ENCODE results near the gene INVS. TPM values are rescaled to one million over a fixed set of nuclear protein-coding genes. Genes with fewer than 3 reads are reported as not detected.
A peak's percentile ranks its signal among the peaks of the same experiment; 100 is the strongest.
"Not testable (repeated sequence)": the region's sequence is repeated elsewhere in the genome, so short reads cannot be mapped to it uniquely, and the experiment has no call there.

Gene INVS
- total RNA-seq, 2 donors from 2014 or later, result 9.1 to 15.9 TPM

DNA sequence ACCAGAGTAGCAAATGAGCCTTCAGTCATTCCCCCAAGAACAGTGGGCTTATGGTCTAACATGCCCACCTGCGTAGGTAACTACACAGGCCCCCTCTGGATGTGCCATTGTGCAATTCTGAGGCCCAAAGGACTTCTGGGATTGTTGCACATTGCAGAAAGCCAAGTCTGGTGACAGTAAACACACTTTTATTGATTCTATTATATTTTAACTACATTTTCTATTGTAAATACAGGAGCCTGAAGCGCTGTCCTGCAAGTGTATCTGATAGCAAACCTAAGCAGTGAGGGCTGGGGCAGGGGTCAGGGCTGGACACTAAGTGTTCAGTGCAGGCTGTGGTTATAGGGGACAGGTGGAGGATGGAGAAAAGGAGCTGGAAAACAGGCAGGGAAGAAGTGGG is 196.2 kb downstream of the INVS start:
- DNase-seq (ENCODE audit: low spot score in 2 of 2) (no peak), ATAC-seq (no peak)
- Mint-ChIP-seq H3K36me3 (peaks cover 11 to 15% of the 10 kb centered on the region in 2 donors), H3K27ac (peak overlapping the region in 1 of 2 donors; percentile 65), H3K9me3 (no peaks in the 10 kb centered on the region)

DNA sequence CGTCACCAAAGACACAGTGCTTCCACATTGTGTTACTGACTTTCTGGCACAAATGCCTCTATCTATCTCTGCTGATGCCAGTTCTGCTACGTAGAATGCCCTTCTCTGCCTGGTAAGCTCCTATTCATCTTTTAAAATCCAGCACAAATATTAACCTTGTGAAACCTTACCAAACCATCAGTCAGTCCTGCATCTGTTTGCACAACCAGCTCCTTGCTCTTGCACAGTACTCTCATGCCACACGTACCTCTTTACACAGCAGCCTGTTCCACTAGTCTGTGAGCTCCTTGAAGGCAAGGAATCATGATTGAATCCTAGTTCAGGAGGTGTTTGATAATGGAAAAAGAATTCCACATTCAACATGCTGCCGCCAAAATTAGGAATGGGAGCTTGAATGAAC is 197.4 kb downstream of the INVS start:
- ATAC-seq (no peak), DNase-seq (ENCODE audit: low spot score in 2 of 2) (no peak)
- H3K9me3 Mint-ChIP-seq, result no peaks in the 10 kb centered on the region
- H3K27ac Mint-ChIP-seq, result peak overlapping the region in 1 of 2 donors; percentile 51
- peaks cover 8 to 13% of the 10 kb centered on the region in 2 donors for H3K36me3 Mint-ChIP-seq

DNA sequence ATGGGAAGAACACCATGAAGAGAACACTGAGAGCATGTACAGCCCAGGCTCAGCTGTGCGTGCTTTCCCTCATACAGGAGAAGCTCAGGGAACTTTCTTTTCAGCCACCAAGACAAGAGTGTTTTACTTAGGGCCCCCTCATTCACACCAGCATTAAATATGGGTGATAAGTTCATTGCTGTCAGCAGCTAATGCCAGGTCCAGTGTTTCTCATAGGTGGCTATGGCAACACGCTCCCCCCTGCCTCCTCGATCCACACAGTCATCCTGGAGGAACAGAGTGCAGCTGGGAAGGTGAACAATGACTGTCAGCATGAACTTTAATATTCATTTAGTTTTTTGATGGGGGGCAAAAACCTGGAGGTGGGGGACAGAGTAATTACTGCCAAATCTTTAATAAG is 199.3 kb downstream of the INVS start:
- Mint-ChIP-seq H3K27ac (peak overlapping the region in 1 of 2 donors; percentile 73), H3K9me3 (no peaks in the 10 kb centered on the region), H3K36me3 (peaks cover 5 to 7% of the 10 kb centered on the region in 2 donors)
- DNase-seq (ENCODE audit: low spot score in 2 of 2), result no peak
- ATAC-seq, result no peak

DNA sequence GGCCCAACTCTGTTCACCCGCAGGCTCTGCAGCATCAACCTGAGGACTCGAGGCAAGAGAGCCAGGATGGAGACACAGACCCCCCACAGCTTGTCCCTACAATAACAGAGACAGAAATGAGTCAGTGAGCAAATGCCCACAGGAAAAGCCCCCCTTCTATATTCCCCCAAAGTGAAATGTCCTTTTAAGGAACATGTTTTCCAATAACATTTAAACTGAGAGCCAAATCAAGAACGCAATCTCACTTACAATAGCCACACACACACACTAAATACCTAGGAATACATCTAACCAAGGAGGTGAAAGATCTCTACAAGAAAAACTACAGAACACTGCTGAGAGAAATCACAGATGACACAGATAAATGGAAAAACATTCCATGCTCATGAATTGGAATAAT is 204.7 kb downstream of the INVS start:
- Mint-ChIP-seq H3K36me3 (peaks cover 22 to 27% of the 10 kb centered on the region in 2 donors), H3K9me3 (no peaks in the 10 kb centered on the region), H3K27ac (peak overlapping the region; percentile 28 to 75)
- DNase-seq (ENCODE audit: low spot score in 2 of 2) (no peak), ATAC-seq (no peak)

DNA sequence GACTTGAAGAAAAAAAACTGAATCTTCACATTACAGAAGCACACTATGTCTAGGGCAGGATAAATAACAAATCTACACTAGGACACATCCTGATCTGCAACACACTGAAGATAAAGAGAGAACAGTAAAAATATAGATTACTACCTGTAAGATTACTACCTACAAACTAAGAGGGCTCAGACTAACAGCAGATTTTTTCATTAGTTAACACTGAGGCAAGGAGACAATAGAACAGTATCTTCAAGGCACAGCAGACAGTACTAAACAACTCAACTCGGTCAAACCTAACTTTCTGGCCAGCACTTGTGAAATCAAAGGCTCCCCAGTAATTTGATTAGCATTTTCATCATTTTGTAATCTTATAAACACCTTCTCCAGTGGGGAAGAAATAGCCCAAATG is 207.2 kb downstream of the INVS start:
- ATAC-seq, result no peak
- DNase-seq (ENCODE audit: low spot score in 2 of 2), result no peak
- peak overlapping the region in 1 of 2 donors; percentile 45 for H3K27ac Mint-ChIP-seq
- H3K9me3 Mint-ChIP-seq, result no peaks in the 10 kb centered on the region
- peaks cover 26 to 41% of the 10 kb centered on the region in 2 donors for H3K36me3 Mint-ChIP-seq

DNA sequence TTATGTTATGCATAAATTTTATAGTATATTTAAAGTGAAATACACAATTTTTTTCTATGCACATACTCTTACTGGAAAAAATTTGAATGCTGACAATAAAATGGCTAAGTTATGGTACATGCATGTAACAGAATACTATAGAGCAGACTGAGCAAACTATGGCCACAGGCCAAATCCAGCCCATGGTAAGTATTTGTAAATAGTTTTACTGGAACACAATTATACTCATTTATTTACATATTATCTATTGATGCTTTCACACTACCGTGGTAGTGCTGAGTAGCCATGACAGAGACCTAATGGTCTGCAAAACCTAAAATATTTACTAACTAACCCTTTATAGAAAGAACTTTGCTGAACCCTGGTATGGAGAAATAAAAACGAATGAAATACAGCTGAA is 208.0 kb downstream of the INVS start:
- ATAC-seq (no peak), DNase-seq (ENCODE audit: low spot score in 2 of 2) (no peak)
- Mint-ChIP-seq H3K27ac (peak overlapping the region in 1 of 2 donors; percentile 37), H3K36me3 (peaks cover 32 to 49% of the 10 kb centered on the region in 2 donors), H3K9me3 (no peaks in the 10 kb centered on the region)

DNA sequence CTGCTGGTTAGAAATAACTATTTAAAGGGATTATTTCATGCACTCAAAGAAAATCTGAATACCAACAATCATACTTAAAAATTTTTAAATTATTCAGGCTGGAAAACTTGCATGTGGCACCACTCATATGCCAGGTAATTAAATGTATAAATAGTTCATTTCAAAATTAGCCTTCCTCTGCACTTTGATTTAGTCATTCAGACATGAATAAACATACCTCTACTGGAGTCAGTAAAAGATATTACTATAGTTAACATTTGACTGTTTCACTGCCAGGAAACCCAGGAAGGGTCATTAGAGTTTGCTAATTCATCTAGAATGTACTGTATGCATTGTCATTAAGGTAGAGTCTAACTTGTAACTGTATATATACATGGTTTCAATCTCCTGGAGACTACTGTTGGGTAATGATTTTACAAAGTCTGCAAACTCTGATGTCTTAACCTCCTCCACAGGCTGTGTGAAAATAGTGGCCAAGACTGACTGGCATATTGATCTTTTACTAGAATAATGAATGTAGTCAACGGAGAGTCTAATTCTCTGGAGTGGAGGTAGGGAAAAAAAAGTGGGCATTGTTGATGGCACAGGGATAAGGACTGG is 210.0 kb downstream of the INVS start:
- Mint-ChIP-seq H3K27ac (no peak overlapping the region), H3K9me3 (no peaks in the 10 kb centered on the region), H3K36me3 (peaks cover 23 to 56% of the 10 kb centered on the region in 2 donors)
- ATAC-seq (peak in 1 of 2 donors; percentile 40), DNase-seq (ENCODE audit: low spot score in 2 of 2) (no peak)

DNA sequence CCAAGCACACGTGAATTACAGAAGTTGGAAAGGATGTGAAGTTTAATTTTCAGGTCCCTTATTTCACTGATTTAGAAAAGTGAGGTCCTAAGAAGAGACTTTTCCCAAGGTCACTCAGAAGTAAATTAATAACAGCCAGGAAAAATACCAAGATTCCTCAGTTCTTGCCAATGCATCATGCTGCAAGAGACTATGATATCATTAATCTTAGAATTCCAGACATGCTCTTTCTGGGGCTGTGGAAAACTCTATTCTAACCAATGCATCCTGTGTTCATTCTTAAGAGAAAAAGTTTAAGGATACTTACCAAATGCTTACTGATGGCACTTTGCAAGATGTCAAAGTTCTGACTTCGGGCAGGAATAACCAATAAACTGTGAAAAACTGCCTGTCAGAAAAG is 210.9 kb downstream of the INVS start:
- Mint-ChIP-seq H3K27ac (no peak overlapping the region), H3K9me3 (peaks cover 0 to 5% of the 10 kb centered on the region in 2 donors), H3K36me3 (peaks cover 25 to 63% of the 10 kb centered on the region in 2 donors)
- no peak for ATAC-seq
- DNase-seq (ENCODE audit: low spot score in 2 of 2), result no peak

DNA sequence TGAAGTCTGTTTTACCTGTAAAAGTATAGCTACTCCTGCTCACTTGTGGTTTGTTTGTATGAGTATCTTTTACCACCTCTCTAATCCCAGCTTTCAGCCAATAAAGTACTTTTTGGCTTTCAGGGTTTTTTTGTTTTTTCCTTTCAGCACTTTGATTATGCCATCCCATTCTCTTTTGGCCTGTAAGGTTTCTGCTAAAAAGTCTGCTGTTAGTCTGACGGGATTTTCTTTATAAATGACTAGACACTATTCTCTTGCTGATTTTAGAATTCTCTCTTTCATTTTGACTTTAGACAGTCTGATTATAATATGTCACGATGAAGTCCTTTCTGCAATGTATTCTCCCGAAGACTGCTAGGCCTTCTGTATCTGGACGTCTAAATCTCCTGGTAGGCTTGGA is 216.5 kb downstream of the INVS start:
- Mint-ChIP-seq H3K27ac (no peak overlapping the region), H3K36me3 (peaks cover 42 to 65% of the 10 kb centered on the region in 2 donors), H3K9me3 (peaks cover 0 to 5% of the 10 kb centered on the region in 2 donors)
- DNase-seq (ENCODE audit: low spot score in 2 of 2), result no peak
- ATAC-seq, result no peak

DNA sequence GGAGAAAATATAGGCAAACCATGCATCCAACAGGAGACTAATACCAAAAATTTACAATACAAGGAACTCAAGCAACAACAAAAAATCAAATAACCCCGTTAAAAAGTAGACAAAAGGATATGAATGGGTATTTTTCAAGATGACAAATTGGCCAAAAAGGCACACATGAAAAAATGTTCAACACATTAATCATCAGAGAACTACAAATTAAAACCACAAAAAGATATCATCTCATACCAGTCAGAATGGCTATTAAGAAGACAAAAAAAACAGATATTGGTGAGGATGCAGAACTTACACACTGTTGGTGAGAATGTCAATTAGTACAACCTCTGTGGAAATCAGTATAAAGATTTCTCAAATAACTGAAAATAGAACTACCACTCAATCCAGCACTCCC is 218.7 kb downstream of the INVS start:
- Mint-ChIP-seq H3K9me3 (peaks cover 0 to 5% of the 10 kb centered on the region in 2 donors), H3K27ac (no peak overlapping the region), H3K36me3 (peaks cover 28 to 49% of the 10 kb centered on the region in 2 donors)
- DNase-seq (ENCODE audit: low spot score in 2 of 2), result no peak
- ATAC-seq, result no peak

DNA sequence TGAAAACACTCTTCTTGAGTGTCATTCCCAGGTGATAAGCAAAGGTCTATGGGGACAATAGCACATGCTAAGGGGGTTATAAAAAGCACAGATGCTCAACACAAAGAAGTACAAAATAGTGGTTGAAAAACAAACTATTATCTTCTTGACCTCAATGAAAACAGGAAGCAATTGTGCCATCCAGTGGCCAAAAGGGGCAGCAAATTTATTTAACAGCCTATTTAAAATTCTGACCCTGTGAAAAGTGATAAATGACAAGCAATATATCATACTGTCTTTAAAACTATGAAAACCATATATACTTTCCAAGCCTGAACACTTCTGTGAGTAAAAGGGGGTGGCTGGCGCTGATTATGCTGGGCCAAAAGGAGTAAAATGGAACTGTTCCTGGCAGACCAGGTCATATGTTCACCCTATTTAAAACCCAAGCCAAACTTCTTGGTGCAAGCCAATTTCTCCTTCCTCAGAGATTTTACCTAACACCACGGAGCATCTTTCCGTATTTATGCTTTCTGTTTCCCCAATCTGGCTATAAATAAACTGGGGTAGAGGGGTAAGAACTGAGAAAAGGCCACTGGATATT is 224.0 kb downstream of the INVS start:
- H3K9me3 Mint-ChIP-seq, result no peaks in the 10 kb centered on the region
- peaks cover 5 to 8% of the 10 kb centered on the region in 2 donors for H3K36me3 Mint-ChIP-seq
- DNase-seq (ENCODE audit: low spot score in 2 of 2) (no peak), ATAC-seq (no peak)
- peak overlapping the region in 1 of 2 donors; percentile 62 for H3K27ac Mint-ChIP-seq

DNA sequence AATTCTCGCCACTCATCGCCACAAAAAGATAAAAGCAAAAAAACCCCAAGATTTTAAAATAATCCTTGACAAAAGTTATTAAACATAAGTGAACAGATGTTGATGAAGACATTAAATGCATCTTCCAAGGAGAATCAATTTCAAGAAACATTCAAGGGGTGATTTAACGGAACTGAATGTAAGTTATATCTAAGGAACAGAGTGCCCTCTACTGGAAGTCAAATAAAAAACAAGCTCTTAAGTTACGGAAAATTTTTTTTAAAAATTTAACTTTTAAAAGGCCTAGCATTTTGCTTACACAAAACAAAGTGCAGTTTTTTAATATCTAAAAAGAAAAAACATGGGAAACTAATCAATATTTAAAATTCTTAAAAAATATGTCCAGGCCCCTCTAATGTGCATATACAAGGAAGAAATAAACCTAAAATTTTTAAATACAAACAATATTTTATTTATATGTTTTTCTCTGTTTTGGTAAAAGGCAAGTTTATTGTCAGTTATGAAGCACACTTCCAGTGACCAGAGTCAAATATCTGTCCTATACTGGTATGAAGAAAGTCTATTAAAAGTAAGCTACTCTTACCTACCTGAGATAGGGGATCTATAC is 225.7 kb downstream of the INVS start:
- no peaks in the 10 kb centered on the region for H3K9me3 Mint-ChIP-seq
- no peak for DNase-seq (ENCODE audit: low spot score in 2 of 2)
- no peak overlapping the region for H3K27ac Mint-ChIP-seq
- no peak for ATAC-seq
- peaks cover 4 to 5% of the 10 kb centered on the region in 2 donors for H3K36me3 Mint-ChIP-seq

DNA sequence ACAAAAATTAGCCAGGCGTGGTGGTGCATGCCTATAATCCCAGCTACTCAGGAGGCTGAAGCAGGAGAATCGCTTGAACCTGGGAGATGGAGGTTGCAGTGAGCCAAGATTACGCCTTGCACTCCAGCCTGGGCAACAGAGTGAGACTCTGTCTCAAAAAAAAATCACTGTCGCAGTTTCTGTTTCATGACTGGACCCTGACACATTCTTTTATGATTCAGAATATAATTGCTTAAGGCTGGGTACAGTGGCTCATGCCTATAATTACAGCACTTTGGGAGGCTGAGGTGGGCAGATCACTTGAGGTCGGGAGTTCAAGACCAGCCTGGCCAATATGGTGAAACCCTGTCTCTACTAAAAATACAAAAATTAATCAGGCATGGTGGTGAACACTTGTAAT is 239.7 kb downstream of the INVS start:
- ATAC-seq; H3K27ac Mint-ChIP-seq; DNase-seq (ENCODE audit: low spot score in 2 of 2); H3K9me3 Mint-ChIP-seq: not testable (repeated sequence)
- peaks cover 18 to 19% of the 10 kb centered on the region in 2 donors for H3K36me3 Mint-ChIP-seq

DNA sequence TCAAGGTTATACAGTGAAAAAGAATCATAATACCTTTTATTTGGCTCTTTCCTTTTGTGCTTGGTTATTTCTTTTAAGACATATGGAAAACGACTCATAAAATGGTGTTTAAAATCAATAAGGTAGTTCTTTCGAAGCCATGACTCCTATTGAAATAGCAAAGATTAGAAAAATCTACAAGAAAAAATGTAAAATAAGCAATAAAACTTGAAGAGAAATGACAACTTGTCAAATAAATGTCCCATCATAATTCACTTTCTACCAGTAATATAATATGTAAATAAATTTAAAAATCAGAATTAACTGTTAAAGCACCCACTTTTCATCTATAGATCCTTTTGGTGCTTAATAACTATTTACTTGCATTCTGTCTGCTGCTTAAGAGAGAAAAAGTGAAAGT is 241.2 kb downstream of the INVS start:
- Mint-ChIP-seq H3K27ac (no peak overlapping the region), H3K36me3 (peaks cover 20 to 23% of the 10 kb centered on the region in 2 donors)
- no peak for ATAC-seq

DNA sequence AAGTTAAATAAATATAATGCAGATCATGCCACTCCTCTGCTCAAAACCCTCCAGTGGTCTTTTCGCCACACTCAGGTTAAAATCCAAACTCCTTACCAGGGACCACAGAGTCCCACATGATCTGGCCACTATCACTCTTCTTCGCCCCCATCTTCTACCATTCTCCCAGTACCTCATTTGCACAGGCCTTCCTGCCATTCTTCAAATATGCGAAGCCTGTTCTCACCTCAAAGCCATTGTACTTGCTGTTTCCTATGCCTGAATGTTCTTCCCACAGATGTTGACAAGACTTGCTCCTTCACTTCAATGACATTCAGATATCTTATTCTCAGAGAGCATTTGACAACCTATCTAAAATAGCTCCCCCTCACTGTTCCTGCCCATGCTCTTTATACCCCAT is 242.8 kb downstream of the INVS start:
- no peak for DNase-seq (ENCODE audit: low spot score in 2 of 2)

More for the DNA sequence above, 241.2 kb downstream of the INVS start:
- DNase-seq (ENCODE audit: low spot score in 2 of 2), result no peak
- H3K9me3 Mint-ChIP-seq, result no peaks in the 10 kb centered on the region

DNA sequence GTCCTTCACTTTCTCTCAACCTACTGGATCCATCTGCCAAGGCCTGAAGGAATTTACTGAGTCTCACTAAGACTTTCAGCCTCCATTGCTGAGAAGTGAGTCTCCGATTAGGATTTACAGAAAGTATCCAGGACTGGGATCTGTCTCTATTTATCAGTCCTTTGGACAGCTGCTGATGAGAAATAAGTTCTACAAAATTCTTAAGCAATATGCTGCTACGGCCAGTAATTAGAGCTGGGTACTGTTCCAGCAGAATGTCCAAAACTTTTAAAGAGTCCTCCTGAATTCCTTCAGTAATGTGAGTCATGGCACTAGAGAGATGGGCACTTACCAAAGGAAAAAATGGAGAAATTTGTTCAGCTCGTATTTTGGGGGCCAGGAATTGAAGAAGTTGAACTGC is 247.8 kb downstream of the INVS start:
- ATAC-seq (no peak), DNase-seq (ENCODE audit: low spot score in 2 of 2) (no peak)
- no peaks in the 10 kb centered on the region for H3K9me3 Mint-ChIP-seq
- H3K36me3 Mint-ChIP-seq, result peaks cover 23 to 32% of the 10 kb centered on the region in 2 donors
- no peak overlapping the region for H3K27ac Mint-ChIP-seq

More for the DNA sequence above, 242.8 kb downstream of the INVS start:
- no peak for ATAC-seq
- peaks cover 27 to 29% of the 10 kb centered on the region in 2 donors for H3K36me3 Mint-ChIP-seq
- H3K9me3 Mint-ChIP-seq, result no peaks in the 10 kb centered on the region
- H3K27ac Mint-ChIP-seq, result no peak overlapping the region

DNA sequence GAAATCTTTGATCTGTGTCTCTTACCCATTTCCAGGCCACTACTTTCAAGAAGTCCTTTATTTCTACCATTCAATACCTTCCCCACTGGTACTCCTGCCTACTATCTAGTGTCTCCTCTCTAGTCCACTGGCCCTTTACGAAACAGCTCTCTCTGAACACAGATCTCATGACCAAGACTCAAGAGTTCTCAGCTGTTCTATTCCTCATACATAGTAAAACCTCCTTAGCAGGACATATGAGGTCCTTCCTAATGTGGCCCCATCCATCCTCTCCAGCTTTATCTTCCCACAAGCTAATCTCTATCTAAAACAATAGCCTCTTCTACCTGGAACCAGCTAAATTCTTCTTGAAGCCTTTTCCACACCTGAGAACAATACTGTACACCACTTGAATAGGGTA is 251.1 kb downstream of the INVS start:
- no peak for ATAC-seq
- no peak overlapping the region for H3K27ac Mint-ChIP-seq
- DNase-seq (ENCODE audit: low spot score in 2 of 2), result no peak

More for the DNA sequence above, 251.1 kb downstream of the INVS start:
- H3K9me3 Mint-ChIP-seq, result peaks cover 4 to 12% of the 10 kb centered on the region in 2 donors
- H3K36me3 Mint-ChIP-seq, result peaks cover 37 to 56% of the 10 kb centered on the region in 2 donors

Data from activated naive CD4-positive, alpha-beta T cell treated with anti-CD3 and anti-CD28 coated beads, Interleukin-2, amount 50 U/mL, for 72 hours (primary cell).